Activated CD4-positive, alpha-beta memory T cell treated with anti-CD3 and anti-CD28 coated beads for 36 hours (primary cell): ENCODE measurements around the gene CMBL. TPM values are rescaled to one million over a fixed set of nuclear protein-coding genes. Genes with fewer than 3 reads are reported as not detected.
"Not testable (repeated sequence)": the region's sequence is repeated elsewhere in the genome, so short reads cannot be mapped to it uniquely, and the experiment has no call there.

Experiments used
- CTCF ChIA-PET: fragments of 350-600 bp; sonication (Branson Sonifier 250); formaldehyde crosslinking; loops from one replicate; lab custom pipeline; 2021; ENCODE audit warnings: antibody characterized with exemption, inconsistent platforms; lab: Charles Lee
- POLR2A ChIA-PET: fragments of 350-600 bp; sonication (Branson Sonifier 250); formaldehyde crosslinking; loops from one replicate; lab custom pipeline; 2021; ENCODE audit warnings: antibody characterized with exemption; lab: Charles Lee
- DNase-seq: peaks from one replicate; pipeline ENCODE4 v3.0.0-alpha.2; 2020
- H3K27ac Mint-ChIP-seq: one replicate; pipeline ENCODE4 v1.8.0; 2021; ENCODE audit warnings: mixed read lengths
- H3K27me3 Mint-ChIP-seq: one replicate; pipeline ENCODE4 v1.8.0; 2021; ENCODE audit warnings: mixed read lengths
- H3K36me3 Mint-ChIP-seq: one replicate; pipeline ENCODE4 v1.8.0; 2021; ENCODE audit warnings: mixed read lengths
- H3K4me1 Mint-ChIP-seq: one replicate; pipeline ENCODE4 v1.8.0; 2021; ENCODE audit warnings: low read depth, mixed read lengths
- H3K4me3 Mint-ChIP-seq: one replicate; pipeline ENCODE4 v1.8.0; 2021; ENCODE audit warnings: mild to moderate bottlenecking, mixed read lengths
- H3K9me3 Mint-ChIP-seq: one replicate; pipeline ENCODE4 v1.8.0; 2021; ENCODE audit warnings: mixed read lengths
- intact Hi-C: fragments of 100-400 bp; cut with micrococcal nuclease; formaldehyde crosslinking; loops from one replicate; pipeline ENCODE4 v1.15.1; 2023
- total RNA-seq, 2 experiments: library from RNA; stranded (reverse); gene quantifications; one replicate each; pipeline ENCODE4 v1.2.3, GENCODE V29; 2021

The CMBL gene
- total RNA-seq, 2 experiments from 2014 or later: 1.2 to 1.3 TPM

- Mint-ChIP-seq H3K9me3 (no peaks in the 10 kb centered on the region), H3K36me3 (no peaks in the 10 kb centered on the region)
These were observed 10.4 kb upstream of the CMBL start for GRCh38 chr5:10317825-10318682.

GRCh38 chr5:10315824-10316509, 8.3 kb upstream of the CMBL start:
- Mint-ChIP-seq H3K4me3 (no peak overlapping the region), H3K9me3 (no peaks in the 10 kb centered on the region), H3K27ac (no peak overlapping the region), H3K36me3 (no peaks in the 10 kb centered on the region), H3K27me3 (peaks cover 2% of the 10 kb centered on the region), H3K4me1 (peaks cover 7% of the 10 kb centered on the region)
- intact Hi-C loops: no loop called here
- no peak for DNase-seq
- POLR2A ChIA-PET: no interaction called here
- CTCF ChIA-PET: no interaction called here

More at GRCh38 chr5:10317825-10318682, 10.4 kb upstream of the CMBL start:
- Mint-ChIP-seq H3K4me3 (no peak overlapping the region), H3K27me3 (peaks cover 2% of the 10 kb centered on the region), H3K27ac (no peak overlapping the region), H3K4me1 (peaks cover 5% of the 10 kb centered on the region)
- ChIA-PET CTCF (no interaction called here), POLR2A (interaction anchor here (1.4 kb wide), 1 partner anchor 35 kb away, joined by 4 read pairs; no protein-coding TSS in a partner anchor)
- intact Hi-C loops: no loop called here
- DNase-seq: peak; percentile 22

GRCh38 chr5:10315201-10315600, 7.5 kb upstream of the CMBL start:
- no peak for DNase-seq
- CTCF ChIA-PET: no interaction called here
- POLR2A ChIA-PET: interaction anchor here (0.7 kb wide), 1 partner anchor 38 kb away, joined by 3 read pairs; the partner anchor contains the start of gene MARCHF6
- no peaks in the 10 kb centered on the region for H3K9me3 Mint-ChIP-seq
- H3K36me3 Mint-ChIP-seq: no peaks in the 10 kb centered on the region
- H3K27me3 Mint-ChIP-seq: peaks cover 2% of the 10 kb centered on the region
- intact Hi-C loops: no loop called here
- H3K27ac Mint-ChIP-seq: no peak overlapping the region
- peaks cover 11% of the 10 kb centered on the region for H3K4me1 Mint-ChIP-seq
- H3K4me3 Mint-ChIP-seq: no peak overlapping the region

GRCh38 chr5:10311595-10312425, 4.1 kb upstream of the CMBL start:
- H3K27me3 Mint-ChIP-seq: peaks cover 8% of the 10 kb centered on the region
- no peaks in the 10 kb centered on the region for H3K9me3 Mint-ChIP-seq

GRCh38 chr5:10310835-10311570, 3.3 kb upstream of the CMBL start:
- H3K36me3 Mint-ChIP-seq, H3K27ac Mint-ChIP-seq, POLR2A ChIA-PET, DNase-seq, H3K9me3 Mint-ChIP-seq, CTCF ChIA-PET, H3K4me3 Mint-ChIP-seq: not testable (repeated sequence)
- Mint-ChIP-seq H3K27me3 (peaks cover 13% of the 10 kb centered on the region), H3K4me1 (peaks cover 15% of the 10 kb centered on the region)
- intact Hi-C loops: loop anchor here (5.0 kb wide), 1 partner anchor 41 kb away; the partner anchor contains the start of gene MARCHF6

More at GRCh38 chr5:10311595-10312425, 4.1 kb upstream of the CMBL start:
- ChIA-PET CTCF (no interaction called here), POLR2A (no interaction called here)
- no peak overlapping the region for H3K4me3 Mint-ChIP-seq
- no peak for DNase-seq
- intact Hi-C loops: loop anchor here (5.0 kb wide), 1 partner anchor 40 kb away; the partner anchor contains the start of gene MARCHF6
- no peak overlapping the region for H3K27ac Mint-ChIP-seq
- peaks cover 14% of the 10 kb centered on the region for H3K4me1 Mint-ChIP-seq
- no peaks in the 10 kb centered on the region for H3K36me3 Mint-ChIP-seq

GRCh38 chr5:10310066-10310779, 2.5 kb upstream of the CMBL start:
- intact Hi-C loops: loop anchor here (5.0 kb wide), 1 partner anchor 42 kb away; the partner anchor contains the start of gene MARCHF6
- Mint-ChIP-seq H3K4me3 (no peak overlapping the region), H3K9me3 (no peaks in the 10 kb centered on the region), H3K36me3 (no peaks in the 10 kb centered on the region), H3K27ac (no peak overlapping the region), H3K4me1 (peaks cover 15% of the 10 kb centered on the region), H3K27me3 (peaks cover 14% of the 10 kb centered on the region)
- no peak for DNase-seq
- ChIA-PET POLR2A (no interaction called here), CTCF (no interaction called here)

GRCh38 chr5:10308844-10309243, 1.1 kb upstream of the CMBL start:
- no peak overlapping the region for H3K27ac Mint-ChIP-seq
- H3K9me3 Mint-ChIP-seq: no peaks in the 10 kb centered on the region
- DNase-seq: no peak
- ChIA-PET CTCF (no interaction called here), POLR2A (no interaction called here)
- H3K36me3 Mint-ChIP-seq: no peaks in the 10 kb centered on the region
- H3K4me1 Mint-ChIP-seq: peaks cover 15% of the 10 kb centered on the region
- H3K4me3 Mint-ChIP-seq: no peak overlapping the region
- H3K27me3 Mint-ChIP-seq: peaks cover 14% of the 10 kb centered on the region
- intact Hi-C loops: no loop called here

DNA sequence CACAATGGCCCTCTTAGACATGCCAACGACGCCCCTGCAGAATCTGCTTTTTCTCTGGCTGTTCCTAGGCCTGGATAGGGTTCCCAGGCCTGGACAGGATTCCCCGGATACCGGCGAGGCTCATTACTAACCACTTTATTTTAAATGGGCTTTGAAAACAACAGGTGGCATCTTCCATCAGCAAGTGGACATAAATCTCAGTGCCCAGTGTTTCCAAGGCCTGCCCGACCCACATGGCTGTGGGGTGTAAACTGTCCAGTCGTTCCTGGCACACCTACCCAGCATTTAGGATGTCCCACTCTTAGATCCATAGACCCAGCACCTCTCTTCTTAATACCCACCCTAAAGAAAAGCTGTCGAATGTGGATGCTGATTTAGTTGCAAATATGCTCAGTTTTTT, 896 bp downstream of the CMBL start:
- no peaks in the 10 kb centered on the region for H3K9me3 Mint-ChIP-seq
- peaks cover 14% of the 10 kb centered on the region for H3K4me1 Mint-ChIP-seq
- POLR2A ChIA-PET: no interaction called here
- no peaks in the 10 kb centered on the region for H3K36me3 Mint-ChIP-seq
- H3K27ac Mint-ChIP-seq: no peak overlapping the region
- H3K4me3 Mint-ChIP-seq: no peak overlapping the region
- CTCF ChIA-PET: interaction anchor here (1.4 kb wide), 1 partner anchor 23 kb away, joined by 6 read pairs; no protein-coding TSS in a partner anchor
- H3K27me3 Mint-ChIP-seq: peaks cover 14% of the 10 kb centered on the region
- intact Hi-C loops: no loop called here
- DNase-seq: no peak

GRCh38 chr5:10306114-10306513, 1.6 kb downstream of the CMBL start:
- Mint-ChIP-seq H3K9me3 (no peaks in the 10 kb centered on the region), H3K4me3 (no peak overlapping the region), H3K27ac (no peak overlapping the region), H3K27me3 (peaks cover 14% of the 10 kb centered on the region), H3K4me1 (peaks cover 14% of the 10 kb centered on the region), H3K36me3 (no peaks in the 10 kb centered on the region)
- intact Hi-C loops: no loop called here
- CTCF ChIA-PET: no interaction called here
- POLR2A ChIA-PET: no interaction called here
- no peak for DNase-seq

DNA sequence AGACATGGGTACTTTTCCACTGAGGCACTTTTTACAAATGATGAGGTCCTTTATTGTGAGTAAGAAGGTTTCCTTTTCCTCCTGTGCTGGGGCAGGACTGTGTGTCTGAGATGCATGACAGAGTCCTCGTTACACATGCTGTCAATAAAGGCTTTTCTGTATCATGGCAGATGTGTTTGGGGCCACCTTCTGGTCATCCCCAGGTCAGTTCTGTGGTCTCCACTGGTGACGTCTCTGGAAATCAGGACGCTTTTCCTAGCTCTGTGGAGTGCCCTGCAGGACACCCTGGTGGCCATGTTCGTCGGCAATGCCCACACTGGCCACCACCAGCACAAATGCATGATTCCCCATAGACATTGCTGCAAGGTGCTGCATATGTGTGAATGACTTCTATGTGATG, 2.8 kb downstream of the CMBL start:
- DNase-seq: no peak
- ChIA-PET POLR2A (no interaction called here), CTCF (interaction anchor here (1.1 kb wide), 1 partner anchor 21 kb away, joined by 4 read pairs; no protein-coding TSS in a partner anchor)
- peaks cover 14% of the 10 kb centered on the region for H3K27me3 Mint-ChIP-seq
- no peaks in the 10 kb centered on the region for H3K36me3 Mint-ChIP-seq
- H3K4me1 Mint-ChIP-seq: peaks cover 8% of the 10 kb centered on the region
- H3K9me3 Mint-ChIP-seq: no peaks in the 10 kb centered on the region
- intact Hi-C loops: no loop called here
- no peak overlapping the region for H3K4me3 Mint-ChIP-seq
- H3K27ac Mint-ChIP-seq: no peak overlapping the region
